Measurements from ENCODE around the gene PDCL2.

DNA sequence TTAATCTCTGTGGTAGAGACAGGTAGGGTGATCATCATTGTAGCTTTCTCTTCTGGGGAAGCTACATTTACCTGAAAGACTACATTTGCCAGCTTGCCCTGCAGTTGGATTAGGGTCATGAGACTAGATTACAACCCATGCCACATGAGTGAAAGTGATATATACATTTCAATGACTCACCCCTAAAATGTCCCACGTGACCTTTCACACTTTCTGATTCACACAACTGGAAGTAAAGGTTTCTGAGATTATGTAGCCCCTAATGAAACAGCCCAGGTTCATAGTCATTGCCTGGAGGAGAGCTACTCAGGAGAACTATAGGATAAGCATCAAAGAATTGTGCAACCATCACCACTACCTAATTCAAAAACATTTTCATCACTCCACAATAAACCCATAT is 17.8 kb downstream of the PDCL2 start:
- TF ChIP-seq, protein P1, sequence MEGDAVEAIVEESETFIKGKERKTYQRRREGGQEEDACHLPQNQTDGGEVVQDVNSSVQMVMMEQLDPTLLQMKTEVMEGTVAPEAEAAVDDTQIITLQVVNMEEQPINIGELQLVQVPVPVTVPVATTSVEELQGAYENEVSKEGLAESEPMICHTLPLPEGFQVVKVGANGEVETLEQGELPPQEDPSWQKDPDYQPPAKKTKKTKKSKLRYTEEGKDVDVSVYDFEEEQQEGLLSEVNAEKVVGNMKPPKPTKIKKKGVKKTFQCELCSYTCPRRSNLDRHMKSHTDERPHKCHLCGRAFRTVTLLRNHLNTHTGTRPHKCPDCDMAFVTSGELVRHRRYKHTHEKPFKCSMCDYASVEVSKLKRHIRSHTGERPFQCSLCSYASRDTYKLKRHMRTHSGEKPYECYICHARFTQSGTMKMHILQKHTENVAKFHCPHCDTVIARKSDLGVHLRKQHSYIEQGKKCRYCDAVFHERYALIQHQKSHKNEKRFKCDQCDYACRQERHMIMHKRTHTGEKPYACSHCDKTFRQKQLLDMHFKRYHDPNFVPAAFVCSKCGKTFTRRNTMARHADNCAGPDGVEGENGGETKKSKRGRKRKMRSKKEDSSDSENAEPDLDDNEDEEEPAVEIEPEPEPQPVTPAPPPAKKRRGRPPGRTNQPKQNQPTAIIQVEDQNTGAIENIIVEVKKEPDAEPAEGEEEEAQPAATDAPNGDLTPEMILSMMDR (IDR thresholded peaks at IDR 0.05), result no peak
- no peak for TF ChIP-seq POLR2A (IDR thresholded peaks at IDR 0.05)
- no peak for TF ChIP-seq POLR2AphosphoS5 (IDR thresholded peaks at IDR 0.05)

All from prostate gland (tissue), 2 donors.